Breast epithelium (tissue), 4 donors: ENCODE data around the gene SAMD11. TPM values are rescaled to one million over a fixed set of nuclear protein-coding genes. Genes with fewer than 3 reads are reported as not detected.

Experiments used
- DNase-seq, 2 donors: peaks; one replicate each; pipeline ENCODE4 v3.0.0-alpha.2; 2019; ENCODE audit warnings: low spot score in 2 of 2
- H3K27ac ChIP-seq, 2 donors: fragments of 200-600 bp; sonication (generic) in 1 of 2; one replicate each; pipeline ENCODE4 v1.5.1; 2016 to 2019; ENCODE audit warnings: mild to moderate bottlenecking in 1 of 2
- H3K27me3 ChIP-seq, 2 donors: fragments of 200-600 bp; sonication (generic) in 1 of 2; one replicate each; pipeline versions ENCODE4 v1.5.1 to v1.6.0; 2017 to 2019; ENCODE audit warnings: control low read depth in 1 of 2, mild to moderate bottlenecking in 1 of 2
- H3K36me3 ChIP-seq: fragments of 200-600 bp; one replicate; pipeline ENCODE4 v1.5.1; 2019
- H3K4me1 ChIP-seq, 2 donors: fragments of 200-600 bp; sonication (generic); one replicate each; pipeline ENCODE4 v1.5.1; 2016 to 2019; ENCODE audit warnings: control low read depth in 1 of 2
- H3K4me3 ChIP-seq, 3 donors: fragments of 200-600 bp; sonication (generic); 1 replicate in 2 of 3; 2 replicates in 1 of 3; pipeline ENCODE4 v1.5.1; 2016 to 2019; ENCODE audit warnings: mild to moderate bottlenecking in 3 of 3, moderate library complexity in 2 of 3
- H3K9me3 ChIP-seq, 2 donors: fragments of 200-600 bp; sonication (generic) in 1 of 2; one replicate each; pipeline ENCODE4 v1.5.1; 2016 to 2019; ENCODE audit warnings: control low read depth in 1 of 2
- CTCF ChIP-seq, 3 donors: fragments of 450-650 bp; IDR thresholded peaks; one replicate each; pipeline ENCODE4 v1.5.1; 2016 to 2017; ENCODE audit warnings: antibody characterized with exemption in 3 of 3, mild to moderate bottlenecking in 3 of 3, moderate library complexity in 3 of 3
- POLR2A ChIP-seq: fragments of 450-650 bp; IDR thresholded peaks from one replicate; pipeline ENCODE4 v1.6.1; 2016; ENCODE audit warnings: antibody characterized with exemption, mild to moderate bottlenecking, moderate library complexity
- POLR2AphosphoS5 ChIP-seq, 3 donors: sonication (generic); formaldehyde crosslinking; IDR thresholded peaks; one replicate each; pipeline ENCODE4 v1.6.1; 2017; ENCODE audit warnings: antibody characterized with exemption in 3 of 3
- intact Hi-C: fragments of 100-400 bp; cut with DNase I; formaldehyde crosslinking; loops from one replicate; pipeline ENCODE4 v1.15.1; 2023; ENCODE audit warnings: low total_unique reads
- total RNA-seq, 3 donors: library from RNA; depleted of rRNA; stranded (reverse); fragments of >200 nt; gene quantifications; one replicate each; pipeline ENCODE4 v1.1.0, GENCODE V29; 2016

Gene SAMD11
- total RNA-seq, 3 donors from 2014 or later: 0.16 to 23.0 (median 2.9) TPM

GRCh38 chr1:907611-908451 is 15.9 kb upstream of the SAMD11 start:
- DNase-seq: peak in 1 of 2 donors; percentile 49
- Histone ChIP-seq H3K36me3 (no peaks in the 10 kb centered on the region), H3K4me3 (no peak overlapping the region), H3K9me3 (no peaks in the 10 kb centered on the region), H3K27ac (no peak overlapping the region), H3K27me3 (peaks cover 5 to 28% of the 10 kb centered on the region in 2 donors), H3K4me1 (peaks cover 0 to 6% of the 10 kb centered on the region in 2 donors)
- intact Hi-C loops: no loop called here
- TF ChIP-seq CTCF (IDR thresholded peaks at IDR 0.05): no peak
- no peak for TF ChIP-seq POLR2AphosphoS5 (IDR thresholded peaks at IDR 0.05)
- no peak for TF ChIP-seq POLR2A

- peaks cover 0 to 6% of the 10 kb centered on the region in 2 donors for H3K4me1 ChIP-seq
- no peak overlapping the region for H3K4me3 ChIP-seq
- TF ChIP-seq POLR2AphosphoS5 (IDR thresholded peaks at IDR 0.05) (no peak), POLR2A (no peak), CTCF (IDR thresholded peaks at IDR 0.05) (no peak)
- no peaks in the 10 kb centered on the region for H3K36me3 ChIP-seq
- no peak for DNase-seq
- no peaks in the 10 kb centered on the region for H3K9me3 ChIP-seq
- no peak overlapping the region for H3K27ac ChIP-seq
- H3K27me3 ChIP-seq: peaks cover 5 to 35% of the 10 kb centered on the region in 2 donors
- intact Hi-C loops: no loop called here
These were observed 15.1 kb upstream of the SAMD11 start for GRCh38 chr1:908661-909060.

GRCh38 chr1:909861-910310 is 13.8 kb upstream of the SAMD11 start:
- H3K4me1 ChIP-seq: peaks cover 0 to 6% of the 10 kb centered on the region in 2 donors
- no peak overlapping the region for H3K27ac ChIP-seq
- TF ChIP-seq POLR2A (no peak), POLR2AphosphoS5 (IDR thresholded peaks at IDR 0.05) (no peak), CTCF (IDR thresholded peaks at IDR 0.05) (no peak)
- H3K4me3 ChIP-seq: peak overlapping the region in 2 of 3 donors; percentile 22 to 56
- DNase-seq: peak in 1 of 2 donors; percentile 48
- peaks cover 8 to 44% of the 10 kb centered on the region in 2 donors for H3K27me3 ChIP-seq
- intact Hi-C loops: no loop called here
- no peaks in the 10 kb centered on the region for H3K9me3 ChIP-seq
- no peaks in the 10 kb centered on the region for H3K36me3 ChIP-seq

- Histone ChIP-seq H3K27me3 (peaks cover 11 to 46% of the 10 kb centered on the region in 2 donors), H3K27ac (no peak overlapping the region), H3K4me1 (peaks cover 0 to 6% of the 10 kb centered on the region in 2 donors), H3K4me3 (peak overlapping the region in 2 of 3 donors; percentile 22 to 56), H3K36me3 (no peaks in the 10 kb centered on the region), H3K9me3 (no peaks in the 10 kb centered on the region)
- DNase-seq: peak in 1 of 2 donors; percentile 48
- TF ChIP-seq POLR2A (no peak), CTCF (IDR thresholded peaks at IDR 0.05) (no peak), POLR2AphosphoS5 (IDR thresholded peaks at IDR 0.05) (no peak)
- intact Hi-C loops: no loop called here
These were observed 13.3 kb upstream of the SAMD11 start for GRCh38 chr1:910311-910880.
